ENCODE results near the gene TMPRSS5. TPM values are rescaled to one million over a fixed set of nuclear protein-coding genes. Genes with fewer than 3 reads are reported as not detected.

TMPRSS5 gene
- total RNA-seq, 2 donors from 2014 or later, result 0.16 to 0.19 TPM

GRCh38 chr11:113670831-113671215 is 35.3 kb downstream of the TMPRSS5 start:
- no peak for TF ChIP-seq CTCF (IDR thresholded peaks at IDR 0.05)
- Histone ChIP-seq H3K4me3 (no peak overlapping the region), H3K4me1 (peaks cover 0 to 3% of the 10 kb centered on the region in 2 donors), H3K27ac (no peak overlapping the region), H3K36me3 (no peaks in the 10 kb centered on the region), H3K27me3 (no peaks in the 10 kb centered on the region), H3K9me3 (peaks cover 0 to 14% of the 10 kb centered on the region in 2 donors)
- no peak for DNase-seq (ENCODE audit: low spot score)

DNA sequence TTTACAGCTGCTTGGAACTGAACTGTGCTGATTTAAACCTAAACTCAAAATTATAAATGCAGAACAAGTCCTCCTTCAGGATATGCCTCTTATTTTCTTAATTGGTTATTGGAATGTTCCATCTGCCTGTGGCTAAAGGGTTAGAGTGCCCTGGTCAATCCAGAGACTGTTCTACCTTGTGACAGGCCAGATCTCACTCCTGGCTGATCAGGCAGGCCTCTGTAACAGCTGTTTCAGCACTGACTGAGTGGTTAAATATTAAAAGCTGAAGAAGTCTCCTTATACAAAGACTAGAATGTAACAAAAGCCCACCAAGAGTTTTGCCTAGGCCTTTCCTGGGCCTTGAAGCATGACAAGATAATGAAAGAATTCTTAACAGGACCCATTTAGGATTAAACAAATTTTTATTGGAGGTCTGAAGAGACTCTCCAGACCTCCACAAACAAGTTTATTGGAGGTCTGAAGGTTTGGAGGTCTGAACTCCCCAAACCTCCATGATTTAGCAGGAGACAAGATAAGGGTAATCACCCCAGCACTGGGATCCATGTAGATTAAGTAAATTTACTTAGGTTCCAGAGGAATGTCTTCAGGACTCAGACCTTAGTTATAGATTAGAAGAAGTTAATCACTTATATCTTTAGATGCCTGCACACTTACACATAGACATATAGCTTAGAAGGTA is 35.8 kb downstream of the TMPRSS5 start:
- H3K4me1 ChIP-seq, result peaks cover 0 to 3% of the 10 kb centered on the region in 2 donors
- H3K9me3 ChIP-seq, result peaks cover 0 to 17% of the 10 kb centered on the region in 2 donors
- H3K4me3 ChIP-seq, result no peak overlapping the region
- no peak overlapping the region for H3K27ac ChIP-seq
- no peak for DNase-seq (ENCODE audit: low spot score)
- no peaks in the 10 kb centered on the region for H3K36me3 ChIP-seq
- H3K27me3 ChIP-seq, result no peaks in the 10 kb centered on the region
- no peak for TF ChIP-seq CTCF (IDR thresholded peaks at IDR 0.05)

DNA sequence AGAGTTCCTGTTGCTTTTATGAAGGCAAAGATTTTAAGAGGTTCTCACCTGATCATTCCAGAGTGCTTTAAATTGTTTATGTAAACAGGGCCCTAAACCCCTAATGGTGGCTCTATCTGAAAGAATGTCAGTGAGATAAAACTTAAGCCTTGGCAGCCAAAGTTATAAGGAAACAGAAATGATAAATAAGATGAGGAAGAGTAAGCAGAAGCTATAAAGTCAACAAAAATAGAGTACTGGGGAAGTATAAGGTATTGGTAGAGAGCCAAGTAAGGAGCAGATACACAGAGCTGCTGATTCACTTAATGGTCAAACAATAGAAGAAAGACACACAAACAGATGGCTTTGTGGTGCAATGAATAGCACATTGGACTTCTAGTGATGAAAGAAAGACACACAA is 37.9 kb downstream of the TMPRSS5 start:
- peaks cover 0 to 17% of the 10 kb centered on the region in 2 donors for H3K9me3 ChIP-seq
- no peaks in the 10 kb centered on the region for H3K27me3 ChIP-seq
- no peak overlapping the region for H3K4me3 ChIP-seq
- no peak for DNase-seq (ENCODE audit: low spot score)
- H3K4me1 ChIP-seq, result no peaks in the 10 kb centered on the region
- no peaks in the 10 kb centered on the region for H3K36me3 ChIP-seq
- TF ChIP-seq CTCF (IDR thresholded peaks at IDR 0.05), result no peak
- H3K27ac ChIP-seq, result no peak overlapping the region

- H3K27ac ChIP-seq, result no peak overlapping the region
- H3K4me1 ChIP-seq, result no peaks in the 10 kb centered on the region
- H3K36me3 ChIP-seq, result no peaks in the 10 kb centered on the region
- no peak for TF ChIP-seq CTCF (IDR thresholded peaks at IDR 0.05)
- no peak for DNase-seq (ENCODE audit: low spot score)
- H3K9me3 ChIP-seq, result peaks cover 0 to 17% of the 10 kb centered on the region in 2 donors
- H3K4me3 ChIP-seq, result no peak overlapping the region
- no peaks in the 10 kb centered on the region for H3K27me3 ChIP-seq
Observed at GRCh38 chr11:113667801-113668200, 38.3 kb downstream of the TMPRSS5 start.

GRCh38 chr11:113666584-113666983 is 39.5 kb downstream of the TMPRSS5 start:
- no peaks in the 10 kb centered on the region for H3K27me3 ChIP-seq
- peaks cover 0 to 17% of the 10 kb centered on the region in 2 donors for H3K9me3 ChIP-seq
- TF ChIP-seq CTCF (IDR thresholded peaks at IDR 0.05), result no peak
- H3K4me1 ChIP-seq, result no peaks in the 10 kb centered on the region
- DNase-seq (ENCODE audit: low spot score), result no peak
- no peak overlapping the region for H3K27ac ChIP-seq
- no peak overlapping the region for H3K4me3 ChIP-seq
- no peaks in the 10 kb centered on the region for H3K36me3 ChIP-seq
